KOPT-K1 (cell line): ENCODE measurements around the gene SRF.
A peak's percentile ranks its signal among the peaks of the same experiment; 100 is the strongest.

Experiments
- H3K27ac ChIP-seq: fragments of 200-600 bp; sonication (generic); 2 replicates; pipeline ENCODE4 v1.5.1; 2016; ENCODE audit warnings: antibody characterized with exemption, mild to moderate bottlenecking, low read depth, low read length; ENCODE audit not compliant: poor library complexity, severe bottlenecking
- H3K36me3 ChIP-seq: fragments of 200-600 bp; sonication (generic); 2 replicates; pipeline ENCODE4 v1.5.1; 2017; ENCODE audit warnings: antibody characterized with exemption, mild to moderate bottlenecking, low read length, moderate library complexity; ENCODE audit not compliant: insufficient read depth
- H3K9me3 ChIP-seq: fragments of 200-600 bp; sonication (generic); 2 replicates; pipeline ENCODE4 v1.5.1; 2017; ENCODE audit warnings: antibody characterized with exemption, low read length, mild to moderate bottlenecking; ENCODE audit not compliant: insufficient read depth, poor library complexity, severe bottlenecking

SRF gene

GRCh38 chr6:43142101-43142500 lies 29.0 kb upstream of the SRF start:
- peak overlapping the region; percentile 100 for H3K27ac ChIP-seq
- H3K36me3 ChIP-seq, result peaks cover 32% of the 10 kb centered on the region
- H3K9me3 ChIP-seq, result no peaks in the 10 kb centered on the region

- Histone ChIP-seq H3K36me3 (peaks cover 46% of the 10 kb centered on the region), H3K27ac (peak overlapping the region; percentile 100), H3K9me3 (no peaks in the 10 kb centered on the region)
Observed at GRCh38 chr6:43143235-43144128, 27.6 kb upstream of the SRF start.

GRCh38 chr6:43144879-43145278 lies 26.2 kb upstream of the SRF start:
- Histone ChIP-seq H3K36me3 (peaks cover 56% of the 10 kb centered on the region), H3K9me3 (no peaks in the 10 kb centered on the region), H3K27ac (no peak overlapping the region)

- no peak overlapping the region for H3K27ac ChIP-seq
- no peaks in the 10 kb centered on the region for H3K9me3 ChIP-seq
Observed at GRCh38 chr6:43146261-43146660, 24.8 kb upstream of the SRF start.

GRCh38 chr6:43146709-43147688 lies 24.1 kb upstream of the SRF start:
- peaks cover 67% of the 10 kb centered on the region for H3K36me3 ChIP-seq
- H3K9me3 ChIP-seq, result no peaks in the 10 kb centered on the region
- H3K27ac ChIP-seq, result no peak overlapping the region

More at GRCh38 chr6:43146261-43146660, 24.8 kb upstream of the SRF start:
- peaks cover 67% of the 10 kb centered on the region for H3K36me3 ChIP-seq

GRCh38 chr6:43147691-43148477 lies 23.2 kb upstream of the SRF start:
- no peak overlapping the region for H3K27ac ChIP-seq
- peaks cover 74% of the 10 kb centered on the region for H3K36me3 ChIP-seq
- no peaks in the 10 kb centered on the region for H3K9me3 ChIP-seq

- H3K27ac ChIP-seq, result no peak overlapping the region
Observed at GRCh38 chr6:43149265-43149664, 21.8 kb upstream of the SRF start.

GRCh38 chr6:43150051-43150751 lies 20.9 kb upstream of the SRF start:
- H3K36me3 ChIP-seq, result peaks cover 76% of the 10 kb centered on the region
- no peaks in the 10 kb centered on the region for H3K9me3 ChIP-seq
- H3K27ac ChIP-seq, result no peak overlapping the region

More at GRCh38 chr6:43149265-43149664, 21.8 kb upstream of the SRF start:
- Histone ChIP-seq H3K36me3 (peaks cover 78% of the 10 kb centered on the region), H3K9me3 (no peaks in the 10 kb centered on the region)

GRCh38 chr6:43159599-43159998 lies 11.5 kb upstream of the SRF start:
- Histone ChIP-seq H3K27ac (no peak overlapping the region), H3K9me3 (no peaks in the 10 kb centered on the region), H3K36me3 (peaks cover 44% of the 10 kb centered on the region)

GRCh38 chr6:43163899-43164298 lies 7.2 kb upstream of the SRF start:
- no peak overlapping the region for H3K27ac ChIP-seq
- H3K9me3 ChIP-seq, result no peaks in the 10 kb centered on the region
- H3K36me3 ChIP-seq, result peaks cover 26% of the 10 kb centered on the region

GRCh38 chr6:43170417-43170930 lies 595 bp upstream of the SRF start:
- Histone ChIP-seq H3K9me3 (no peaks in the 10 kb centered on the region), H3K36me3 (peaks cover 11% of the 10 kb centered on the region), H3K27ac (peak overlapping the region; percentile 81)

GRCh38 chr6:43171707-43172103 lies 636 bp downstream of the SRF start:
- Histone ChIP-seq H3K27ac (peak overlapping the region; percentile 81), H3K36me3 (peaks cover 23% of the 10 kb centered on the region)

GRCh38 chr6:43172104-43173007 lies 1.3 kb downstream of the SRF start:
- Histone ChIP-seq H3K27ac (peak overlapping the region; percentile 81), H3K36me3 (peaks cover 29% of the 10 kb centered on the region), H3K9me3 (no peaks in the 10 kb centered on the region)

More at GRCh38 chr6:43171707-43172103, 636 bp downstream of the SRF start:
- no peaks in the 10 kb centered on the region for H3K9me3 ChIP-seq
